HG02840 (cell line): ENCODE results near the gene SARDH.

Experiments used
- ATAC-seq: cut with Tn5 transposase; IDR thresholded peaks from one replicate; pipeline ENCODE4 v1.9.1; 2021; ENCODE audit warnings: mild to moderate bottlenecking, moderate library complexity, moderate number of reproducible peaks; ENCODE audit not compliant: unreplicated experiment, low FRiP score

Gene SARDH

GRCh38 chr9:133674091-133674490, 64.1 kb downstream of the SARDH start:
- no peak for ATAC-seq

DNA sequence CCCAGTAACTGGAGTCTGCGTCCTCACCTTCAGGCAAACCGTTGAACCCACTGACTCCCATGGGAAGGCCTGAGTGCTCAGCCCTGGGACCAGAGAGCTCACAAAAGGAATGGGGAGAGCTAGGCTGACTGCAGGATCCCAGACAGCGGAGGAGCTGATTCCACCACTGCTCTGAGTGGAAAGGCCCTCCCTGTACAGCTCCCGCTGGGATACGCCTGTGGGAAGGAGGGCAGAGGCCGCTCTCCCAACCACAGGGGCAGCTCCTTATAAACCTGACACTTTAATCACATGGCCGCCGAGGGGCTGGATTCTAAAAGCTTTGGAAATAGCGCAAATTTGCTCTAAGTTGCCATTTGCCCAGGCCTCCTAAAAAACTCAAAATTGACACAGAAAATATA, 64.9 kb downstream of the SARDH start:
- no peak for ATAC-seq

- ATAC-seq = no peak
These were observed 65.5 kb downstream of the SARDH start for GRCh38 chr9:133672503-133673257.

DNA sequence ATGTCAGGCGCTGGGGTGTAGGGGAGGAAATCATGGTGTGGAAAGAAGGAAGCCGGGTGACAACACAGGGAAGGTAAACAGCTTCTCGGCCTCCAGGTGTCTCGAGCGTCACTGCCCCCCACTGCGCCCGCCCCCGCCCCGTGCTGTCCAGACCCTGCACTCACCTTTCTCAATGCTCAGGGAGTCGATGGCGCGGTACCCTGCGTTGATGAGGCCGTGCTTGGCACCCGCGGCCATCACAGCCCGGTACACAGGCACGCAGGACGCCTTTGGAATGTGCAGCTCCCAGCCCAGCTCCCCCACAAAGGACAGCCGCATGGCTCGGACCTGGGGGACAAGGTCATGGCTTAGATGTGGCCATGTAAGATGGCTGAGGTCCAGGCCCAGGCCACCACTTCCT, 66.8 kb downstream of the SARDH start:
- ATAC-seq = no peak

DNA sequence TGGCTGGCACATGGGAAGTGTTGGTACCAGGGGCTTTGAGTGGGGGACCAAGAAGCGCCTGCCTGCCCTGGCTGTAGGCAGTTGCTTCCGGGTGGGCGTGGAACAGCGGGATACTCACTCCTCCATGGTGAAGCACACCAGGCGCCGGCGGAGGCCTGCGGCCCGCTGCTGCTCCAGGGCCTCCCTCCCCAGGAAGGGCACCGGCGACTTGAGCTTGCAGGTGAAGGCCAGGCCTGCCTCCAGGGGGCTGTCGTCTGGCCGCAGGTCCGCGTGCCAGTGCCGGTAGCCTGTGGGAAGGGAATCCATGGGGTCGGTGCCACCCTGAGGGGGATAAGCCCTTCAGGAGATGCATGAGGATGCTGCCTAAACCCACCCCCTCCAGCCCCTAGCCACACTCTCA, 67.7 kb downstream of the SARDH start:
- no peak for ATAC-seq

DNA sequence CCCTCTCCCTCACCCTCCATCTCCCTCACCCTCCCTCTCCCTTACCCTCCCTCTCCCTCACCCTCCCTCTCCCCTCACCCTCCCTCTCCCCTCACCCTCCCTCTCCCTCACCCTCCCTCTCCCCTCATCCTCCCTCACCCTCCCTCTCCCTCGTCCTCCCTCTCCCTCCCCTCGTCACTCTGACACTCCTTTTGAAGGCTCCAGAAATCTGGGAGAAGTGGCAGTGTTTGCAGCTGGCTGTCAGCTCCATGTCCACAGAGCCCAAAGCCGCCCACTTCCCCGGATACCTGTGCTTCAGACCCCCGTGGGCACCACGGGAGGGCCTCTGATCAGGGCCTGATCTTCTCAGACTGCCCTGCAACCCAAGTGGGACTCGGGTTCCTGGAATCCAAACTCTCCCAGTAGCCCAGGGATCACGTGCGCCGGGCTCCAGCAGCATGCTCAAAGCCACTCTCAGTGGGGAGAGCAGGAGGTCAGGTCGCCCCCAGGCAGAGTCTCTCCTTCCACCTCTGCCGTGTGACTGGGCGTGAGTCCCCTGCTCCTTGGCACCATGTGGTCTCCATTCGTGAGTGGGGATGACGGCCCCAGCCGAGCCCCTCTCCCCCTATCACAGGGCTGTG, 68.9 kb downstream of the SARDH start:
- no peak for ATAC-seq

- no peak for ATAC-seq
These were observed 70.2 kb downstream of the SARDH start for GRCh38 chr9:133667759-133668450.

DNA sequence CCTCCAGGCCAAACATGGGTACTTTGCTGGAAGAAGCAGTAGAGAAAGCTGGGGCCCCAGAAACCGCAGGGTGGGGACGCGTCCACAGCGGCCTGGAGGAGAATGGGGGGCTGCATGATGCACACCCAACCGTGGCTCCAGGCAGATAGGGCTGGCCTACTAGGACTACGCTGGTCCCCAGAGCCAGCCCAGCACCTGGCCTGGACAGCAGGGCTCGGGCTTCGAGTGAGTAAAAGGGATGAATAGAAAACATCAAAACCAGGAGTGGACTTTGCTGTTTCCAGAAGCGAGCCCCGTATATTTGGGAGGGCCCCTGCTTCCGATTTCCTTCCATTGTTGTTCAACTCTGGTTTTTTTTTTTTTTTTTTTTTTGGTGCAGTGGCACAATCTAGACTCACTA, 71.3 kb downstream of the SARDH start:
- ATAC-seq = no peak

GRCh38 chr9:133666387-133666786, 71.8 kb downstream of the SARDH start:
- no peak for ATAC-seq

DNA sequence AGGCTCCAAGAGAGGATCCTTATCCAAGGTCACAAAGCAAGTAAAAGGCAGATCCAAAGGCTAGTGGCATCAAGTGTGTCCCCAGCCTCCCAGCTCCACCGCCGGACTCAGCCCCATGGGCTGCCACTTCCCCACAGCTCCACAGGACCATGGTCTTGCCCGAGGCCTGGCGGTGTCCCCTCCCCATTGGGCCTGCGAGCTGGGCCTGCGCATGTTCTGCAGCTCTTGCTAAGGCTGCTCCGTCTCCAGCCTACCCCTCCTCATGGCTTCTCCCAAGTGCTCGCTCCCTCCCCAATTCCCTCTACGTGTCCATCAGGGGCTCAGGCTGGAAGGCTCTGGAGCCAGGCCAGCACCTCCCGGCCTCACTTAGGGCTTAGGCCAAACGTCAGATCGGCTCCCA, 72.6 kb downstream of the SARDH start:
- no peak for ATAC-seq

DNA sequence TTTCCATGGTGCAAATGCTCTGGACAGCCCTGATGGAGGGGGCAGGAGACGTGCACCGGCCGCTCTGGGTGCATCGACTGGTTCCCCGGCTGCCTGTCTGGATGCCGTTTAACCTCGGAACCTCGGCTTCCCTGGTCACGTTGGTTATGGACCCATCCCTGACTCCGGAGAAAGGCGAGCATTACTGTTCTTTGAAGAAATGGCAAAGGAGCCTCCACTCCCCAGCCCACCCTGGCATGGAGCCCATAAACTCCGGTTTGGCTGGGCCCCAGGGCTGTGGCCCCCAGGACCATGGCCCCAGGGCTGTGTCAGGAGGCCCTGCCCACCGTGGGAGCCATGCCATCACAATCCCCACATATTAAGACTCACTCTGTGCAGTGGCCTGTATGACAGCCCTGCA, 73.1 kb downstream of the SARDH start:
- ATAC-seq = no peak

- ATAC-seq = no peak
These were observed 73.7 kb downstream of the SARDH start for GRCh38 chr9:133664173-133665050.

- ATAC-seq = no peak
These were observed 76.2 kb downstream of the SARDH start for GRCh38 chr9:133661846-133662540.

DNA sequence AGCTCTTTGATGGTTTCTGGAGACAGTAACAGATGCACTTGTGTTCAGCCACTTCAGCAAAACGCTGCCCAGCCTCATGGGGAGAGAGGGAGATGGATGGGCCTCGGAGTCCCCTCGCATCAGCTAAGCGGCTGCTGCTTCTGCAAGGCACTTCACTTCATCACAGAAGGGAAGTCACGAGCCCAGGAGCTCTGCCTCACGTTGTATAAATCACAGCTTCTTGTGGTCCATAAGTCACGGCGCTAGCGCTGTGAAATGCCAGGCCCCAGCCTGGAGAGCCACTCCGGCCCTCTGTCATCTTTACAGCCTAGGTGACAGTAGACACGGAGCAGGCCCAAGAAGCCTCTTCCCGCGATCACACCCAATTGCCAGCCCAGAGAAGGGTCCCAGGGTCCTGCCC, 78.6 kb downstream of the SARDH start:
- no peak for ATAC-seq

DNA sequence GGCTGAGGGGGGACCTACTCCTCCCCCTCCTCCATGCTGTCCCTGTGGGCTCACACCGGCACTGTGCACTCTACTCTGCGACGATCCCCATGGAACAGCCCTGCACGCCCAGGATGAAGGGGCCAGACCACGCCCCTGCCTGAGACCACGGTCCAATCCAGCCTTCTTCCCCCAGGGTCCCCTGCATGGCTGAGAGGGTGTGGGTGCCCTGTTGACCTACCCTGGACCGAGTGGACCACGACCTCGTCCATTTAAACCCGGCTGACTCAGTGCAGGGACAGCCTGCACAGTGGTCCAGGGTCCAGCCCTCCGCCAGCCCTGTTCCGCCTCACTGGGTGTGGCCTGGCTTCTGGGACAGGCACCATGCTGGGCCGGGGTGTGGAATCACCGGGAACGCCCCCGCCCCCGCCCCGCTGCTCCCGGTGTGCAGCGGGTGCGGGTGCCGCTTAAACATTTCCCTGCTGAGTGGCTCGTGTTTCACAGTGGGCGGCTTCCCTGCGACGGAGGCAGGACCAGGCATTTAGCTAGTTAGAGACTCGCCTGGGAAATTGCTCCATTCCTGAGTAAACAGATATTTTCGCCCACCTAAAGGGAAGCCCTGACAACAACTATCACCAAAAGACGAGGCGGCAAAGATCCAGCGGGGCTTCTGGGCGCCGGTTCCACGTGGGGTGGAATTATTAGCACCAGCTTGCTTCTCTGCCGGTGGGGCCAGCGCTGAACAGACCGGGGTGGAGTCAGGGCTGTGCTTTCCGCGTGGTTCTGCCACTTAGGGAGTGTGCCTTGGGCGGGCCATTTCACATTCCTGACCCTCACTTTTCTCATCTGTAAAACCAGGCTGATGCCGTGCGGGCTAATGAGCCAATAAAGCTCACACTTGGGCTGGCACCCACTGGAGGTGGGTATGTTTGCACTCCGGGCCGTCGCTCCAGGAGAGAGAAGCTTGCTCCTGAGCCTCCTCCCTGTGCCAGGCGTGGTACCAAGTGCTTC, 79.4 kb downstream of the SARDH start:
- ATAC-seq = no peak

DNA sequence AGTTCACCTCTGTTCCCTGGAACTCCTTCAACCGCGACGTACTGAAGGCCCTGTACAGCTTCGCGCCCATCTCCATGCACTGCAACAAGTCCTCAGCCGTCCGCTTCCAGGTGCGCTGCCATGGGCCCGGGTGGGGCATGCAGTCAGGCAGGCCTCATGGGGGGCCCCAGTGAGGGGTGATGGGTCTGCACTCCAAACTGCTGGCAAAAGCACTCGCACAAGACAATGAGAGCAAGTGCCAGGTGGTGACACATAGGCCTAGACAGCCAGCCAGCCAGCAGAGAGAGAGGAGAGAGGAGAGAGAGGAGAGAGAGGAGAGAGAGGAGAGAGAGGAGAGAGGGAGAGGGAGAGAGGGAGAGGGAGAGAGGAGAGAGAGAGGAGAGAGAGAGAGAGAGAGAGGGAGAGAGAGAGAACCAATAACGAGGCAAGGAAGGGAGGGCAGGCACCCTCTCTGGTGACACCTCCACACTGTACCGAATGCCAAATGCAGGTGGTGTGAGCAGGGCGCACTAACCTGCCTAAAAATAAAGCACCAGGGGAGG, 81.0 kb downstream of the SARDH start:
- ATAC-seq = no peak

- no peak for ATAC-seq
These were observed 81.7 kb downstream of the SARDH start for GRCh38 chr9:133656211-133657119.

GRCh38 chr9:133655701-133656100, 82.5 kb downstream of the SARDH start:
- no peak for ATAC-seq
